ENCODE measurements around the gene GAREM1.
"Not testable (repeated sequence)": the region's sequence is repeated elsewhere in the genome, so short reads cannot be mapped to it uniquely, and the experiment has no call there.

Gene GAREM1

DNA sequence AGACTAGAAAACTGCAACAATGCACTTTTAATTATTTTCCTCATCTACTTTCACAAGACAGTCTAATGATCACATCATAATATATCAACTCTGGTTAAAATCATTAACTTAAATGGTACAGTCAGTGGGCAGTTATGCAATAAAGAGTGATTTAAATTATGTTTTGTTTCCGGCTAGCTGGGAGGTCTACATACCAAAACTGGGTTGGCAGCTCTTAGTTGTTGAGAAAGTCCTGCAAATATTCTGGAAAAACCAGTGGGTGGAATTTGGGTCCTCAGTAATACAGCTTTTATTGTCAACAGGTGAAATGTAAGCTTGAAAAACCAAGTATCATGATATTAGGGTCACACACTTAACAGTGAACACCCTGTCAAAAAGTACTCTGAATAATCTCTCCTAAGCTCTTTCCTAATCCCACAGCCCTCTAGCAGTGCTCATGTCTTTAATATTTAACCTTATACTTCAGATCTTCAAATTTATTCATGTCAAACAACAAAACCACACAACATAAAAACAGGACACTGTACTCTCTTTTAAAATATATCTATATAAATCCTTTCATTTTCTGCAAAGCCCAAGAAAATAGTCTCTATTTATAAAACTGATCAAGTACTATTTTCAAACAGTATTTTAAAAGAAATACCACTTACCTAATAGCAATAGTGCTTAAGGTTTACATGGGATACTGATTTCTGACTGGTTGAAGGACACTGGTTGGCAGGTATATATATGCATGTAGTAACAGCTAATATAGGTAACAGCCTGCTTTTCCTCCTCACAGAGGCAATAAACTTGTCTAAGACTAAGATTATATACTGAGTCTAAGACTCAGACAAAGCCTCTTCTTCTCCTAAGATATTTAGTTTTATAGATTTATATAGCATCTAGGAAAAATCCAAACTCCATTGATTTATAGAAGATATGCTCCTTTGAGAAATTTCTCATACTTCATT lies 103.8 kb downstream of the GAREM1 start:
- DNase-seq: no peak

DNA sequence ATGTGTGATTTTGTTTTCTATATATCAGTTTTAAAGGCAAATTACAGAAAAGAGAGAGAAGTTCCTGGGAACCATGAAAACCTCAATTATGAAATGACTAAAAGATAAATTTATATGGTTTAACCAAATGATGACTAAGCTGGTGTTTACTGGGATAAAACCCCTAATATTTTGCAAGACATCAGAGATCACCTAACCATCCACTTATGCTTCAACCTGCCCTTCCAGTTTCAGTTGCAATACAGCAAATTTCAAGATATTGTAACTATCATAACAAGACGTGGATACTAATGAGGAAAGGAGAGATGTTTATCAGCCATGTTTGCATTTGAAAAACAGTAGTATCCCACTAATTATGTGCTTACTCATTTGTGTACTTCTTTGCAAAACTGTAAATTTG lies 108.2 kb downstream of the GAREM1 start:
- no peak for DNase-seq

DNA sequence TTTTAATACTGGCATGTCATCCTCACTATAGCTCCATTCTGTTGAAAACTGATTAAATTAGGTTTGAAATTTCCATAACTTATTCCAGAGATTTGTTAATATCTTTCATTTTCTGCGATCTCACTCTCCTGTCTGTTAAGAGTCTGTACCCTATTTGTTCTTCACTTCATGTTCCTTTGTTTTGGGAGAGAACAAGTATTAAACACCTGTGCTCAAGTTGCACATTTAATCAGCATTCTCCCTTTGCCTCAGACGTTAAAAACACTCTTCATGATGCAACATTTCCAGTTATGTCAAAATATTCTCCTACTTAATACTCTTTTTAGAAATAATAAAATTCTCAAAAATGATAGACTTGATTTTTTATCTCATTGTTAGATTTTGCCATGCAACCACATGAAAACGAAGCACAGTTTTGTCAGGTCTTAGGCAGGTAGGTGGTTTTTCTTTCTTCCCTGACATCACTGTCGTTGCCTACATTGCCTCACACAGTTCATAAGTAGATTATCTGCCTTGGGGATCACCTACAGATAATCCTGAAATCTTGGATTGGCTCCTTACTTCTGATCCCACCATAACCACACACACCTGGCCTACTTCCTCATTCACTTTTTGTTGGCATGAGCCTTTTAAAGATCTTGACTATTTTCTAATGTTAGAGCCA lies 109.9 kb downstream of the GAREM1 start:
- DNase-seq: no peak

DNA sequence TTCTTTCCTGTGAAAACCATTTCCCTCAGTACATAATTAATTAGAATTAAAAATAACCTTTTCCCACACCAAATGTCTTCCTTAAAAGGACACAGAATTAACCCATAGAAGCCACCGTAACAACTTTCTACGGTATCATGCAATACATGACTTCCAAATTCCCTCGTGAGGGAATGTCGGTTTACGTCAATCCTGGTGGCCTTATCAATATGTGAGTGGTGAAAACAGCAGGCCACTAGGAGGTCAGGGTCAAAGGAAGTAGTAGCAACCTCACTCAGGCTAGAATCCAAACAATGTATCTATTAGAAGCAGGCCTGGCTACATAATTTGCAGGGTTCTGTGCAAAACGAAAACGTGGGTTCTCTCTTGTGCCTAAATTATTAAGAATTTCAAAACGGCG lies 112.2 kb downstream of the GAREM1 start:
- DNase-seq: no peak

DNA sequence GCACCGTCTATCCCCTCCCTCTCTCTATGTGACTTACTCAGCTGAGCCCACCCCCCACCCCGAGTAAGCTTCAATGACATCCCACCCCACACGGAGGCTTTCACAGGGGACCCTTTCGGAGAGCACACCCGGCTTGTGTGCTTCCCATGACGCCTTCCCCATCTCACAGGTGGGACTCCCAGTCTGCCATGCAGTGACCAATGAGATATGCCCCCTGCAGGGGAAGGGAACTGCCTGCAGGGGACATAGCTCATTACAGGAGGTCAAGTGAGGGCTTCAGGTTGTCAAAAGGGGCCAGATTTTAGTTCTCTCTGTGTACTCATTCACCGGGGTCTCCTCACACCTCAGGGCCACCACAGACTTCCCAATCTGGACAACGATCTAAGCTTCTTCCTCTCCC lies 112.6 kb downstream of the GAREM1 start:
- DNase-seq: no peak

DNA sequence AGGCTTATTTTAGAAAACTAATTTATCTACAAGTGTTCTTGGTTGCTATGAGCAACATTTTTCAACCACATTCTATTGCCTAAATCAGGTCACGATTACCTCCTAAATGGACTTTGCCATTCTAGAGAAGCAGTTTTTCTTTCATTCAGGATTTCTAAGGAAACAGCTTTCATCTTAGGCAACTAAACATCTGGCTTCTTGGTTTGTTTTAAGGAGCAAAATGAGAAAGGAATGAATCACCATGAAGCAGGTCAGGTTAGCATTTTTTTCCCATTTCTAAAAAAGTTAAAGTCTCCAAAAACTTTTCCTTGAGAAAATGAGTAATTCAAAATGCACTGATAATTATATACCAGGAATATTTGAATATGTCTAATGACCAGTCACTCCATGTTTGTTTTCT lies 114.8 kb downstream of the GAREM1 start:
- DNase-seq: no peak

DNA sequence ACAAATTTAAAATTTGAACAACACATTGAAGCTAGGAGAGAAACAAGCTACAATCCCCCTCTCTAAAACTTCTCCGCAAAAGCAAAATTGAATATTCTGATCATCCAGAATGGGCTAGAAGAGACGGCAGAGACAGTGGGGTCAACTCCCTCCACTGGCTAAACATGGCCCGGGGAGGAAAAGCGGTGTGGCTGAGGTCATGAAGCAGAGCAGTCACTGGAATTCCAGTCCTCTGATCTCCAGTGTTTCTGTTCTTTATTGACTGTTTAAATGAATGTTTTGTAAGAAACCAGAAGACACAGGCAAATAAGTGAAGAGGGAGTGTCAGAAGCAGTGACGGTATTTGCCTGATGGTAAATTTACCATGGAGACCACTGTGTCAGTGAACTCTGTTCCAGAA lies 116.2 kb downstream of the GAREM1 start:
- DNase-seq: no peak

DNA sequence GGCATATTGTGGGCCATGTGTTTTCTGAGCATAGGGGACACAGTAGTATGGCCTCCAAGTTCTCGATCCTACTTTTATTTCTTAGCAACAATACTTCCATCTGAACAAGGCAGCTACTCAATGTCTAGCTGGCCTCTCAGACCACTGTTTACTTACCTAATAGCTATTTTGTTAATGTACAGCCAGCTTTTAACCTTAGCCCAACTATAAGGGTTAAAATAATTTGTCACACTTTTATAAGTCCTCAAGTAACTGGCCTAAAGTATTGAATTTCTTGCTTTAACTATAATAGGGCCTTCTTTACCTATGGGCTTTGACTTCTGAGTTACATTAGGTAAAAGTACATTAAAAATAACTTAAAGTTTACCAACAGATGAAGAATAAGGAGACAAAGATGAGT lies 117.4 kb downstream of the GAREM1 start:
- no peak for DNase-seq

DNA sequence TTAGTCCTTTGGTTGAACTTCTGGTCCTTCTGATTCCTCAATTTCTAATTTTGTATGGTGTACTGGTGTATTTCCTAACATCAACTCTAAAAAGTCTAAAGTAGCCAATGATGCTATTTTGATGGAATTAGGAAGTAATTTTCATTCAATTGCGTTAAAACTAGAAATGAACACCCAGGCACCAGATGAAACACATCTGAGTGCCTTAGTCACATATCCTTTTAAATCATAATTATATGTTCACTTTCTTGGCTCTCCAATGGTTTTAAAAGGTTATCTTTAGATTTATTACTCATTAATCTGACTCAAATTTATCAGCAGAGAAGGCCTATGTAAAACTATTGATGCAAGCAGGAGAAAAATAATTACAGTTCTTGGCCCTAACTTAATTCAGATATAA lies 119.7 kb downstream of the GAREM1 start:
- DNase-seq: no peak

DNA sequence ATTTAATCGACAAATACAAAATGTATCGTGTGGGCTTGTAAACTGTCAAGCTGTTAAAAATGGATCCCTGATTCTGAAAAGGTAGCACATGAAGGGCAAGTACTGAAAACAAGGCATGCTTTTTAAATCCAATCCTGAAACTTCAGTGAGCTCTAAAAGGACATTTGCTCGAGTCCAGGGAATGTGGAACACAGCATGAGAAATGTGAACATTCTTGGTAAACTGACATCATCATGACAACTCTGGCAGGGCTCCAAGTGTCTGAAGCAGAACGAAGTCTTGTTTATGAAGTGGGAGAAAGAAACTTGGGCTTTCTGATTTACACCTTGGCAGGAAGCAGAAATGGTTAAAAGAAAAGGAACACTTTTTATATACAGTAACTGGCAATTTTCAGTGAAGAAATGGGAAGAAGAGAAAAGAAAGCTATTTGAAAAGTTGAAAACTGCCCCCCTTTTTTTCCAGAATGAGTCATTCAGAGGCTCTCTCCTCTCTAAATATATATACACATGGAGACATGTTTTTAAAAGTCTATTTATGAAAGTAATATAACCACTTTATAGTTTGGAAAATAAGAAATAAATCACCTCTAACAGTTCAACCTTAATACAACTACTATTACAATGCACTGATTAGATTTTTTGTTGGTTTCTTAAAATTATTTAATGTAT lies 120.8 kb downstream of the GAREM1 start:
- DNase-seq: no peak

DNA sequence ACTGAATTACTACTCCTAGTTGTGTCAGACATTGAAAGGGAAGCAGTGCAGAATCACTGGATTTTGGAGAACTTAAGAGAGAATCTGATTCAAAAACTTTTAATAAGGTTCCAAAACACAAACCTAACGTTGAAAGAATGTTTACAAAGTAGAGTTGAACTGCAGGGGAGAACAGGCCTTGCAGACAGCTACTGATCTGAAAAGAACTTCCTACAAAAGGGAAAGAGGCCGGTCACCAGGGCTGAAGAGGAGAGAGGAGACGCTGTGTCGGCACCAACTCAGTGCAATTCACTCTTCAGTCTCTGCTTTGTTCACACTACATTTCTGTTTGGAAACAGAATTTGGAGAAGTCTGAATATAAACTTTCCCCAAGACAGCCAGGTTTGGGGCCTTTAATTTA lies 124.0 kb downstream of the GAREM1 start:
- no peak for DNase-seq

DNA sequence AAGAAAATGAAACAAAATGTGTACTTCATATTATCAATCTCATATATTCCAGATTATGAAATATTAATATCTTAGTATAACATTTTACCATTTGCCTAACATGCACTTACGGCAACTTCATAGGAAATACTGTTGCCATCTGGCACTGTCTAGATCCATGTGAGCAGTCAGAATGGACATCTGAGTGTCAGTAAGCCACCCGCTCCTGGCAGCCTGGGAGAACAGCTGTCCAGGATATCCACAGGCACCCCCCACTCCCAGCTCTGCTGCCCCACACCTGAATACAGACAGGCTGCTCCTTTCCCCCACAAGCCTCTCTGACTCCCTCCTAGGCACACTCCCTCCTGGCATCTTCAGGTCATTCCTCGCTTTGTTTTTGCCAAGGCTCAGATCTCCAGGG lies 127.0 kb downstream of the GAREM1 start:
- no peak for DNase-seq

DNA sequence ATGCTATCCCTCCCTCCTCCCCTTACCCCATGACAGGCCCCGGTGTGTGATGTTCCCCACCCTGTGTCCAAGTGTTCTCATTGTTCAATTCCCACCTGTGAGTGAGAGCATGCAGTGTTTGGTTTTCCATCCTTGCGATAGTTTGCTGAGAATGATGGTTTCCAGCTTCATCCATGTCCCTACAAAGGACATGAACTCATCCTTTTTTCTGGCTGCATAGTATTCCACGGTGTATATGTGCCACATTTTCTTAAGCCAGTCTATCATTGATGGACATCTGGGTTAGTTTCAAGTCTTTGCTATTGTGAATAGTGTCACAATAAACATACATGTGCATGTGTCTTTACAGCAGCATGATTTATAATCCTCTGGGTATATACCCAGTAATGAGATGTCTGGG lies 129.6 kb downstream of the GAREM1 start:
- not testable (repeated sequence) for DNase-seq

DNA sequence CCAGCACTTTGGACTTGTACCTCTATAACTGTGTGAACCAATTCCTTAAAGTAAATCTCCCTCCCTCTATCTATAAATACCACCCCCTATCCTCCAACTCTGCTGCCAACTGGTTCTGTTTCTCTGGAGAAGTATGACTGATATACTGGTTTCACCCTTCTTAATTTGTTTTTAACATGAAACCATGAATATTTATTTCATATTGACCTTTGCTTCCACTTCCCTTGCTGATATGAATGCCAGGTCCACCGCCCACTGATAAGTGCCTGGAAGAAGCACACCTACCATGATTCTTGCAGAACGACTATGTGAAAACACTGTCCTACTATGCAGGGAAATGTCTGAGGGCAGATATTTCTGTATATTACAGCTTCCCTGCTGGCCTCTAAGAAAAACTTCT lies 131.6 kb downstream of the GAREM1 start:
- DNase-seq: no peak

DNA sequence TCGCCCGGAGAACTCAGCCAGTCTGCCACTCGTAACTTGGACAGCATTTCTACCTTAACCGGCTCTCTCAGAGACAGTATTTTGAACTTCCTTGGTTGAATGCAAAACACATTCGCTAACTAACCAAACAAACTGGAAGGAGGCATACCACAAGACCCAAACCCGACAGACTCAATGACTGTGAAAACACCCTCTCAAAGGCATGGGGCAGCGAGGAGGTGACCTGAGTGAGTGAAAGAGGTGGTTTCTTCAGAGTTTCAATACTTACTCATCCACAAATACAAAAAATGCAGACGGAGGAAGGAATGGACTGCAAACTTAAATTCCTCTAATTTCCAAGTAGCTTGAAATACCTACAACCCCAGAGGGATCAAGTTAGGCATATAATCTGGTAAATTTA lies 132.9 kb downstream of the GAREM1 start:
- no peak for DNase-seq

DNA sequence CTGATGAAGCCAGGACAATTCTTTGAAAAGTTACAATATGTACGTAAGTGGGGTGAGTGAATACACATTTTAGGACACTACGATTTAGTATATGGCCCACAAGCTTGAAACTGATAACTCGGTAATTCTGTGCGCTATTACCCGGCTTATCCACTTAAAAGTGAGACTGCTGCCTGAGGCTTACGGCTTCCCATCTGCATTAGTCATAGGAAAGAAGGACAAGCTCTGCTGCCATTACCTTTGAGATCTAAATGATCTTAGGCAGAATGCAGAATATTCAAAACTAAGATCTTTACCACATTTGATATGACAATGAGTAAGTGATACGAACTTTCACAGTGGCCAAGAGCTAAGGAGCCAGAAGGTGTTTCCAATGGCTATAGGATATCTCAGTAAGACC lies 133.3 kb downstream of the GAREM1 start:
- DNase-seq: no peak

DNA sequence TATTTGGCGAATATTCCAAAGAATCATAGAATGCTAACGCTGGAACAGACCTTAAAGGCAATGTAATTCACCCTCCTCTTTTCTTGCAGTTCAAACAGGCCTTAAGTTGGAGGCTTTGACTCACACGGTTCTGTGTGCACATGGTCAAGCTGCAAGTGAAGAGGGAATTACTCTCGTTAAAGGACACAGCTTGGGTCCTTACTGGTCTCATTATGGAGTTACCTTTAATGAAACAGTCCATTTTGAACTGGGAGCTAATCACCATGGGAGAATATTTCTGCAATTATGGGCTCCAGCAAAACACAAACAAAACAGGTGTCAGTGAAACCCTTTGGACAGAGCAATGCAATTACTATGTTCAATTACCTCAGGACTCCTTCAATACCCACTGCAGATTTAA lies 135.5 kb downstream of the GAREM1 start:
- no peak for DNase-seq

DNA sequence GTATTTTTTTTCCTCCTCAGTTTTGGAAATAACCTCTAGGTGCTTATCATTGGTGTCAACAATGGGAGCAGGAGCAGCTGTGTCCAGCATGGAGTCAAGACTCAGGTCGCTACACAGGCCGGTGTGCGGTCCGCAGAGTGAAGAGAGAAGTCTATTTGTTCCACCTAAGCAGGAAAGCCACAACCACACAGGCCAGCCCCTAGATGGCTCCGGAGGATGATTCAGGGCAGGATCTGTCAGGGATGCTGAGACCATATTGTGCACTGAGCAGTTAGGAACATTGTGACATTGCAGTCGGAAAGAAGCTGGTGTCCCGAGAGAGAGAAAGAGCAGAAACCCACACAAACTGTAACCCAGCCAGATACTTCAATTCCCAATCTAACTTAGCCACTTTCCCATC lies 136.9 kb downstream of the GAREM1 start:
- no peak for DNase-seq

DNA sequence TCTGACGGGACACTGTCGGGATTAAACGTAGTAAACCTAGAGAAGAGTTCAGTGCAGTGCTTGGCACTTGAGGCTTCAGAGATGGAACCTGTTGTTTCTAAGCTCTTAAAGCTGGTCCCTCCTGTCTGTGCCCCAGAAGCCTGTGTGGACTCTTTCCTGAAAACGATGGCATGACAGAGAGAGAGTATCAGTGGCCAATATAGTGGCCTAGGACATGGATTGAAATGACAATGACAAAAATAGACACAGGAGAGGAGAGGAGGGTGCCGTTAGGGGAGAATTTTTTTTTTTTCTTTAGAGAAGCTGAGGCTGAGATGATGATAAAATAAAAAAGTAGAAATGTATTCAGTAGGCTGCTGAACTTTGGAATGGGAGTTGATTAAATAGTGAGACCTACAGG lies 138.0 kb downstream of the GAREM1 start:
- no peak for DNase-seq

DNA sequence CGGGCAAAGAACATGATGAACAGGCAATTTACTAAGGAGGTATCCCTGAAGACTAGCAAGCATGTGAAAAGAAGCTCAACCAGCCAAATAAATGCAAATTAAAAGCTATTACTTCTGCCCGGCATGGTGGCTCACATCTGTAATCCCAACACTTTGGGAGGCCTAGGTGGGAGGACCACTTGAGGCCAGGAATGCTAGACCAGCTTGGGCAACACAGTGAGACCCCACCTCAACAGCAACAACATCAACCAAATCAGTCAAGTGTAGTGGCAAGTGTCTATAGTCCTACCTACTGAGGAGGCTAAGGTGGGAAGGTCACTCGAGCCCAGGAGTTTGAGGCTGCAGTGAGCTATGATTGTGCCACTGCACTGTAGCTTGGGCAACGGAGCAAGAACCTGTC lies 141.7 kb downstream of the GAREM1 start:
- no peak for DNase-seq

DNA sequence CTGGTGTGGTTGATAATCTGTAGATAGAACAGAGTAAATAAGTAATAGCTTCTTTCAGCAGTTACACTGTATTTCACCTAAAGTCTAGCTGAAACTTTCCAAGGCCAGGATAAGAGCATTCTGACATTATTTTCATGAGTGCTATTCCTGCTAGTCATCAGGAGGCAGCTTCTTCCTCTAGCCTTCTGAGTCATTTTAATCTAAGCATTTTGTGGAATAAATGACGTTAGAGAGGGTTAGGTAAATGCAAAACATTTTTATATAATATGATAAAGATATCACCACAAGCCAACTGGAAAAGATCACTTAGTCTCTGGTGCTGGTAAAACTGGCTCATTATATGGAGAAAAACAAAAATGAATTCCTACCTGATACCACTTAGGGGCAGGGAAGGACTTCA lies 142.3 kb downstream of the GAREM1 start:
- no peak for DNase-seq

DNA sequence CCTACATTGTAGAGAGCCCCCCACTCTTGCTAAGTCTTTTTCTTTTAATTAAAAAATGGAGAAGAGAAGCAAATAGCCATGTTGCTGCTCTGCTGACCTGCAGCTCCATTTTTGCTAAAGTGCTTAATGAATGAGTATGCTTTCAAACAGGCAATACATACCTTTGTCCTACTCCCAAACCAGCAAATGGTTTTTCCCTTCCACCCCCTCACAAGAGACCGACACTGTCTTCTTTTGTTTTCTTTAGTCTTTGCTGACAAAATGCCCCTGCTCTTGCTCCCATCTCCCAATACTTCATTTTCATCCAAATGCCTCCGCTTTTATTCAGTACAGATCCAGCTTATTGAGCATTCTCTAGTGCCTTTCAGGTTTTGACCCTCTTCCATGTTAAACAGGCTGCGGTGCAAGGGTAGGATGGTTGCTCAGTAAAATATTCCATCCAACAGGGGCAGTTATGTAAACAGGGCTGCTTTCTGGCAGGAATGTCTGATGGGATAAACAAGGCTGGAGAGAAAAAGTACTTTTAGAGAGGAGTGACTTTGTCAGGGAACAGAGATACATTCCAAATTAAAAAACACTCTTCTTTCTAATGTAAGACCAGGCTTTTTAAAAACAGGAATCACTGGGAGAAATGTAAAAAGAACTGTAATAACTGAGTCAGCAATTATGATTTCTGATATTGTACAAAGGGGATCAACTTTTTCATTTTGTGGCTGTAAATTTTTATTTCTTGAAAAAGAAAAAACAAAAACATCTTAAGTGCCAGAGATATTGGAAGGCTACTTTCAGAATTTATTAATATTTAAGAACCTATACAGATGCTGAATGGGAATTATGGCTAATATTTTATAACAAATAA lies 144.0 kb downstream of the GAREM1 start:
- no peak for DNase-seq

DNA sequence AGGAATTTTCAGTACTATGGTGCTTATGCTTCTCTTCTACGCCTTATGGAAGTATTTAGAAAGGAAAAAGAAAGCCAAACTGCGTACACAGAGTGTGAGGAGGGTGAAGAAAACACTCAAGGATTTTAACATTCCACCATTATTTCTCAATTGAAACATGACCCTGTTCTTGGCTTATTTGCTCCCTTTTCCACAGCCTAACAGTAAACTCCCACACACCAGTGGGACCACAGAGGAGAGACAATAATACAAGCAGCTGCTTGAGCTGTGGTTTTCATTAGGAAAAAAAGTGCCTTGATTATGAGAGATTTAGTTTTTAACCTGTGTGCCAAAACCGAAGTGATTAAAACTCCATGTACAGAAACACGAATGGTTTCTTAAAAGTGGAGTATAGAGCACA lies 146.5 kb downstream of the GAREM1 start:
- DNase-seq: no peak
